KOPT-K1 (cell line): ENCODE measurements around the gene DKKL1.

Experiments
- H3K27ac ChIP-seq: fragments of 200-600 bp; sonication (generic); 2 replicates; pipeline ENCODE4 v1.5.1; 2016; ENCODE audit warnings: antibody characterized with exemption, mild to moderate bottlenecking, low read depth, low read length; ENCODE audit not compliant: poor library complexity, severe bottlenecking
- H3K36me3 ChIP-seq: fragments of 200-600 bp; sonication (generic); 2 replicates; pipeline ENCODE4 v1.5.1; 2017; ENCODE audit warnings: antibody characterized with exemption, mild to moderate bottlenecking, low read length, moderate library complexity; ENCODE audit not compliant: insufficient read depth
- H3K9me3 ChIP-seq: fragments of 200-600 bp; sonication (generic); 2 replicates; pipeline ENCODE4 v1.5.1; 2017; ENCODE audit warnings: antibody characterized with exemption, low read length, mild to moderate bottlenecking; ENCODE audit not compliant: insufficient read depth, poor library complexity, severe bottlenecking

DKKL1 gene

DNA sequence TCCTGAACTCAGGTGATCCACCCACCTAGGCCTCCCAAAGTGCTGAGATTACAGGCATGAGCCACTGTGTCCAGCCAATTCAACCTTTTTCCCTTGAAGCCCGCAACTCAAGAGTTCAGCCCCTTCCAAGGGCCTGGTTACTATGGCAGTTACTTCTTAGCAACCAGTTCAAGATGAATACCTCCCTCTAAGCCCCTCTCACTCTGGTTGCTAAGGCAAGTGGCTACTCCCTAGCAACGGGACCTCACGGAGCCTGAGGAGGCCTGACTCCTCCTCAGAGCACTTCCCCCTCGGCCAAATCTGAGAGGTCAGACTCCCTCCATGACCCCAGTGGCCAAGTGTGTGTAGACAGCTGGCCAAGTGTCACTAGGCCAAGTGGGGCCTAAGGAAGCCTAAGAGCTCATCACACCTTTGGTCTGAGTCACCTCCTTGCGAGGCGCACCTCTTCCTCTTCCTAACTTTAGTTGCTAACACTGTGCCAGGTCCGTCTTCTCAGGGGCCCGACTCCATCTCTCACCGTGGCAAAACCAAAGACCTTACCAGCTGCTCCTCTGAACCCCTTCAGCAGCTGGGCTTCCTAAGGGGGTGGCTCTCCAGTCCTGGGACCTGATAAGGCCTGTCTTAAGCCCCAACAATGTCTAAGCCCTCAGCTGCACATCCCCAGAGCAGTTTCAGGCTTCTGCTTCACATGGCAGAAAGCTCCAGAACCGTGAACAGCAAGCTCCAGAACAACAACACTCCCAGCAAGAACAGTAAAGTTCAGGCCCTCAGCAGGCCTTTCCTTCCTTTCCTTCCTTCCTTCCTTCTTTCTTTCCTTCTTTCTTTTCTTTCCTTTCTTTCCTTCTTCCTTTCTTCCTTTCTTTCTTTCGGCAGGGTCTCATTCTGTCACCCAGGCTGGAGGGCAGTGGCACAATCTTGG is 18.9 kb upstream of the DKKL1 start:
- no peak overlapping the region for H3K27ac ChIP-seq
- H3K9me3 ChIP-seq = peaks cover 5% of the 10 kb centered on the region
- no peaks in the 10 kb centered on the region for H3K36me3 ChIP-seq

DNA sequence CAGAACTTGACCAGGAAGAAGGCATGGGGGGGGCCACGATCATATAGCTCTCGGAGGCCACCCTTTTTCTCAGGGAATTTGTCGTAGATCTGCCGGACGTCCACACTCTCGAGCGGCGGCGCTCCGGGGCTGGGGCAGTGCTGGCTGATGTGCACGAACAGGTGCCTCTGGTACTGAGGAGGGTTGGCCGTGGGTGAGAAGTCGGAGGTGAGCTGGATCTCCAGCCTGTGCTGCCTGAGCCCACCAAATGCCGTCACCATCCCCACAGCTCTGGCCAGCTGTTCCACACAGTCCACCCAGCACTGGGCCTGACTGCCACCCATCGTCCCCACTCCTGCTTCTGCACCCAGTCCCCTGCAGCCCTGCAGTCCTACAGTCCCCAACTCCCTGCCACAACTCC is 16.5 kb upstream of the DKKL1 start:
- no peaks in the 10 kb centered on the region for H3K36me3 ChIP-seq
- H3K27ac ChIP-seq = no peak overlapping the region
- peaks cover 7% of the 10 kb centered on the region for H3K9me3 ChIP-seq

- Histone ChIP-seq H3K36me3 (no peaks in the 10 kb centered on the region), H3K9me3 (peaks cover 7% of the 10 kb centered on the region), H3K27ac (no peak overlapping the region)
Observed at GRCh38 chr19:49347835-49348234, 15.8 kb upstream of the DKKL1 start.

DNA sequence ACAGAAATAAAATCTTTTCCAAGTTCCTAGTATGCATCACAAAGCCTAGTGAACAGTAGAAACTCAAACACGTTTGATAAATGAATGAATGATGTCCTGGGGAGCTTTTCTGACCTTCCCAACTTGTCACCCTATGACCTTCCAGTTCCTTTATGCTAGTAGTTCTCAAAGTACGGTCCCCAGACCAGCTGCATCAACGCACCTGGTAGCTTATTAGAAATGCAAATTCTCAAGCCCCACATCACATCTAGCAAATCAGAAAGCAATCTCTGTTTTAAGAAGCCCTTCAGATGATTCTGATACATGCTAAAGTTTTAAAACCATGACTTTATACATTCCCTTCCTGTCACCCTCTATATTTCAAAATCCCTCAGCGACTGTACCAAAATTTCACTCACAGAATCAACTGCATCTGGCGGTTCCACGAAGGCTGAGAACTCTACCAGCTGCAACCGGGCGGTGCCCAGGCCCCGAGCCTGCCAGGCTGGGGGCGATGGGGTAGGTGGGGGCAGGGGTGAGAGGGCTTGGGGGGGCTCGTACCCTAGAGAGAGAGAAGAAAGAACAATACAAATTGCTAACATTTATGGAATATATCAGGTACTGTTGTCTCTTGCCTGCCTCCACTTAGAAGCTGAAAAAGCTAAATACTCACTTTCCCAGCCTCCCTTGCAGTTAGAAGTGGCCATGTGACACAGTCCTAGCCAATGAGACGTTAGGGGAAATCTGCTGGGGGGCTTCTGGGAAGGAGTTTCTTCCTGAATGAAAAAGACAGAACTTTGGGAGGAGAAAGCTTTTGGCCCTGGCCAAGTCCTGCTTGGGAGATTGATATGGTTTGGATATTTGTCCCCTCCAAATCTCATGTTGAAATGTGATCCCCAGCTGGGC is 15.1 kb upstream of the DKKL1 start:
- Histone ChIP-seq H3K9me3 (peaks cover 7% of the 10 kb centered on the region), H3K36me3 (no peaks in the 10 kb centered on the region), H3K27ac (no peak overlapping the region)

DNA sequence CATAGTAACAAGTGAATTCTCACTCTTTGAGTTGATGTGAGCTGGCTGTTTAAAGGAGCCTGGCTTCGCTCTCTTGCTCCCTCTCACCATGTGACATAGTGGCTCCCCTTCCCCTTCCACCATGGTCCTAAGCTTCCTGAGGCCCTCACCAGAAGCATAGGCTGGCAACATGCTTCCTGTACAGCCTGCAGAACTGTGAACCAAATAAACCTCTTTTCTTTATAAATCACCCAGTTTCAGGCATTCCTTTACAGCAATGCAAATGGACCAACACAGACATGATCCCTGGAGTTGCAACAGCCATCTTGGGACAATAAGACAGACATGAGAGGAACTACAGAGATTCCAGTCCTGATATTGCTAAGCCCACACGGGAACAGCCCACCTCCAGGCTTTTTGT is 14.1 kb upstream of the DKKL1 start:
- no peaks in the 10 kb centered on the region for H3K36me3 ChIP-seq
- H3K27ac ChIP-seq = no peak overlapping the region
- H3K9me3 ChIP-seq = peaks cover 7% of the 10 kb centered on the region

GRCh38 chr19:49355909-49356353 is 7.7 kb upstream of the DKKL1 start:
- Histone ChIP-seq H3K36me3 (no peaks in the 10 kb centered on the region), H3K9me3 (no peaks in the 10 kb centered on the region), H3K27ac (no peak overlapping the region)

DNA sequence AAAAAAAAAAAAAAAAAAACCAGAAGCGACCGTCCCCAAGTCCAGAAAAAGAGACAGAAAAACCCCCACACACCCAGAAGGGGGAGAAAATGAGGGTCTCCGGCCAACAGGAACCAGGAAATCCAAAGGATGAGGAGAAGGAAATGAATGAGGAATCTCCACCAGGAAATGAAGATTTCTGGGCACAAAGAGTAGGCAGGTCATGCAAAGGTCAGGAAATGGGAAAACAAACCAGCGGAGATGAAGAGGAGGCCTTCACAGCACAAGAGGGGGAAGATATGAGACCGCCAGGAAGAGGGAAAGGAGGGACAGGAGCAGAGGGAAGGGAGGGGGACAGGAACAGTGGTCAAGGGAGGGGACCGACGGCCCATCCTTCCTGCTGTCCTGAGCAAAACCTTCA is 7.3 kb upstream of the DKKL1 start:
- Histone ChIP-seq H3K36me3 (no peaks in the 10 kb centered on the region), H3K27ac (no peak overlapping the region), H3K9me3 (no peaks in the 10 kb centered on the region)

- H3K9me3 ChIP-seq = no peaks in the 10 kb centered on the region
- H3K36me3 ChIP-seq = no peaks in the 10 kb centered on the region
- H3K27ac ChIP-seq = no peak overlapping the region
Observed at GRCh38 chr19:49357186-49357585, 6.5 kb upstream of the DKKL1 start.

GRCh38 chr19:49359851-49360820 is 3.5 kb upstream of the DKKL1 start:
- no peaks in the 10 kb centered on the region for H3K9me3 ChIP-seq
- no peak overlapping the region for H3K27ac ChIP-seq
- no peaks in the 10 kb centered on the region for H3K36me3 ChIP-seq

- H3K9me3 ChIP-seq = no peaks in the 10 kb centered on the region
- H3K27ac ChIP-seq = no peak overlapping the region
- no peaks in the 10 kb centered on the region for H3K36me3 ChIP-seq
Observed at GRCh38 chr19:49361438-49362047, 2.1 kb upstream of the DKKL1 start.

GRCh38 chr19:49362048-49362928 is 1.4 kb upstream of the DKKL1 start, which contains the start of gene TEAD2:
TSS of gene TEAD2 (minus strand) at chr19:49362416. CDS start at chr19:49360075, 2,341 bp downstream.
- Histone ChIP-seq H3K36me3 (no peaks in the 10 kb centered on the region), H3K9me3 (no peaks in the 10 kb centered on the region), H3K27ac (no peak within 1 kb of the TSS)

DNA sequence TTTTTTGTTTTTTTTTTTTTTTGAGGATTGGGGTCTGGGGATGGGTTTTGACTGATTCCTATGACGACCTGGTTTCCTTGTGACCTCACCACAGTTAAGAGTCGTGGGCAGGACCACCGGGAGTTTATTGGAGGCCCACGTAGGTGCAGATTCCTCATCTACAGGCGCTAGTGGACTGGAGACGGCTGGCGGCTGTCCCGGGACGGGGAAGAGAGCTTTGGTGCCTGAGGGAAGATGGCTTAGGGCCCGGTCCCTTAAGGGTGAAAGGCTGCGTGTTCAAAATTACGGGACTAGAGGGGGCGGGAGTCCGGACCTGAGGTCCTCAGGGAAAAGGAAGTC is 779 bp upstream of the DKKL1 start:
- H3K36me3 ChIP-seq = no peaks in the 10 kb centered on the region
- H3K9me3 ChIP-seq = no peaks in the 10 kb centered on the region
- H3K27ac ChIP-seq = no peak overlapping the region

- Histone ChIP-seq H3K9me3 (peaks cover 7% of the 10 kb centered on the region), H3K27ac (no peak overlapping the region), H3K36me3 (no peaks in the 10 kb centered on the region)
Observed at GRCh38 chr19:49364083-49364737, 533 bp downstream of the DKKL1 start.
